ENCODE data around the gene ARHGEF9. TPM values are rescaled to one million over a fixed set of nuclear protein-coding genes. Genes with fewer than 3 reads are reported as not detected.

Gene ARHGEF9
- polyA plus RNA-seq, 1 donor from 2014 or later = 71.9 TPM

DNA sequence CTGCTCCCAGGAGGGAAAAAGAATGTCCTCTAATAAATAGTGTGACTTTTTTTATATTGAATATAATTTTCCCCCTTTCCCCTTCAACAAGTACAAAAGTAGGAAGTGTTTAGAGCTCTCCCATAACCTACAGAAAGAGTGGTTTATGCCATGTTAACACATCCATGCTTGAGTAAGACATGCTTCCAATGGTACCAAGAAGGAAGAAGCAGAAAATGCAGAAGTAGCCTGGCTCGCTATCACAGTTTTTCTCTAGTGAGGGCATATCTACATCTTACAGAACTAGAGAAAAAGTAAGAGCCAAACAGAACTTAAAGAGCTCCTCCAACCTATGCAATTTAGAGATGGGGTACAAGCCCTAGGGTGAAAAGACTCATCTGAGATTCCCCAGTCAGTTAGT, 82.5 kb downstream of the ARHGEF9 start:
- no peak overlapping the region for H2AFZ ChIP-seq (ENCODE audit: low read depth, low read length)
- H3K79me2 ChIP-seq (replicated peaks; ENCODE audit: insufficient read depth, low read length) = no peaks in the 10 kb centered on the region
- TF ChIP-seq, protein P1, sequence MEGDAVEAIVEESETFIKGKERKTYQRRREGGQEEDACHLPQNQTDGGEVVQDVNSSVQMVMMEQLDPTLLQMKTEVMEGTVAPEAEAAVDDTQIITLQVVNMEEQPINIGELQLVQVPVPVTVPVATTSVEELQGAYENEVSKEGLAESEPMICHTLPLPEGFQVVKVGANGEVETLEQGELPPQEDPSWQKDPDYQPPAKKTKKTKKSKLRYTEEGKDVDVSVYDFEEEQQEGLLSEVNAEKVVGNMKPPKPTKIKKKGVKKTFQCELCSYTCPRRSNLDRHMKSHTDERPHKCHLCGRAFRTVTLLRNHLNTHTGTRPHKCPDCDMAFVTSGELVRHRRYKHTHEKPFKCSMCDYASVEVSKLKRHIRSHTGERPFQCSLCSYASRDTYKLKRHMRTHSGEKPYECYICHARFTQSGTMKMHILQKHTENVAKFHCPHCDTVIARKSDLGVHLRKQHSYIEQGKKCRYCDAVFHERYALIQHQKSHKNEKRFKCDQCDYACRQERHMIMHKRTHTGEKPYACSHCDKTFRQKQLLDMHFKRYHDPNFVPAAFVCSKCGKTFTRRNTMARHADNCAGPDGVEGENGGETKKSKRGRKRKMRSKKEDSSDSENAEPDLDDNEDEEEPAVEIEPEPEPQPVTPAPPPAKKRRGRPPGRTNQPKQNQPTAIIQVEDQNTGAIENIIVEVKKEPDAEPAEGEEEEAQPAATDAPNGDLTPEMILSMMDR (IDR thresholded peaks at IDR 0.05; ENCODE audit: poor library complexity, severe bottlenecking) = no peak
- TF ChIP-seq SMC3 (conservative IDR thresholded peaks at IDR 0.05; ENCODE audit: poor library complexity) (no peak), EP300 (conservative IDR thresholded peaks at IDR 0.05; ENCODE audit: poor library complexity, severe bottlenecking) (no peak)
- no peak overlapping the region for H3K9ac ChIP-seq (ENCODE audit: low read length)
- H3K27me3 ChIP-seq (ENCODE audit: insufficient read depth, low read depth, low read length) = no peaks in the 10 kb centered on the region
- no peaks in the 10 kb centered on the region for H3F3A ChIP-seq (ENCODE audit: insufficient read depth, low read length, poor library complexity, severe bottlenecking)
- no peaks in the 10 kb centered on the region for H3K9me3 ChIP-seq (ENCODE audit: low read length)
- H3K4me3 ChIP-seq (ENCODE audit: low read length) = no peak overlapping the region
- H3K36me3 ChIP-seq (ENCODE audit: insufficient read depth, low read length) = no peaks in the 10 kb centered on the region
- H3K9me2 ChIP-seq (ENCODE audit: insufficient read depth, low read length) = no peaks in the 10 kb centered on the region
- H3K4me2 ChIP-seq (ENCODE audit: low read length) = no peak overlapping the region
- no peaks in the 10 kb centered on the region for H4K20me1 ChIP-seq (ENCODE audit: insufficient read depth)
- H3K27ac ChIP-seq (ENCODE audit: low read length) = no peak overlapping the region

DNA sequence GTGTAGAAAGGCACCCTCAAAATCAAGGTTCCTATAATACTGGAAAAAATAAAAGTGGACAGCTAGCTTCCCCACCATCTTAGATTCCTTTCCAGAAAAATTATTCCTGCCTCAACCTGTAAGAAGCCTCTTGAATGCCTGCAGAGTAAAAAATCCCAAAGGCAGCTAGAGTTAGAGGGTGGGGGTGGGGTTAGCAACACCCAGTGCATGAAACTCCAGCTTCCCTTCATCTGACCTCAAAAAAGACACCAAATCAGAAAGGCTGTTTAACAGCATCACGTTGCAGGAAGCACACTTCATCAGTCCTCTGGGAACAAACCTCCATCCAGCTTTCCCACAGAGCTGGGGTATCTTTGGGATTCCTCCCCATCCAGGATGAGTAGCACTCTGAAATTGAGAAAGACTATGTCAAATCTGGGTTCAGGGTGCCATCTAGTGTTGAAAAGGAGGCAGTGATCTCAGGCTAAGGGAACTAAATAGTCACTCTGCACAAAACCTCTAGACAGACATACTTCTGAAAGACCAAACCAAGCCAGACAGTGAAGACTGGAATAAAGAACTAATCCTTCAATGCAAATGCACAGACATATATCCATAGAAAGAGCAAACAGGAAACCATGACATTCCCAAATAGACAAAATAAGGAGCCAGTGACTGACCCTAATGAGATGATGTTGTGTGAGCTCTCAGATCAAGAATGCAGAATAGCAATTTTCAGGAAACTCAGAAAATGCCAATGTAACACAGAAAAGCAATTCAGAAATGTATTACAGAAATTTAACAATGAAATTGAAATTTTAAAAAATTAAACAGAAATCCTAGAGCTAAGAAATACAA, 97.9 kb downstream of the ARHGEF9 start:
- Histone ChIP-seq H3K36me3 (ENCODE audit: insufficient read depth, low read length) (no peaks in the 10 kb centered on the region), H3K9ac (ENCODE audit: low read length) (no peak overlapping the region), H3K4me3 (ENCODE audit: low read length) (no peak overlapping the region), H3K79me2 (replicated peaks; ENCODE audit: insufficient read depth, low read length) (peaks cover 3% of the 10 kb centered on the region), H3F3A (ENCODE audit: insufficient read depth, low read length, poor library complexity, severe bottlenecking) (no peaks in the 10 kb centered on the region), H3K9me2 (ENCODE audit: insufficient read depth, low read length) (no peaks in the 10 kb centered on the region), H4K20me1 (ENCODE audit: insufficient read depth) (no peaks in the 10 kb centered on the region), H3K27me3 (ENCODE audit: insufficient read depth, low read depth, low read length) (no peaks in the 10 kb centered on the region), H3K27ac (ENCODE audit: low read length) (no peak overlapping the region), H3K9me3 (ENCODE audit: low read length) (no peaks in the 10 kb centered on the region), H3K4me2 (ENCODE audit: low read length) (no peak overlapping the region), H2AFZ (ENCODE audit: low read depth, low read length) (no peak overlapping the region)
- TF ChIP-seq, protein P1 (IDR thresholded peaks at IDR 0.05; ENCODE audit: poor library complexity, severe bottlenecking) = peak; percentile 34
- TF ChIP-seq, protein P2, sequence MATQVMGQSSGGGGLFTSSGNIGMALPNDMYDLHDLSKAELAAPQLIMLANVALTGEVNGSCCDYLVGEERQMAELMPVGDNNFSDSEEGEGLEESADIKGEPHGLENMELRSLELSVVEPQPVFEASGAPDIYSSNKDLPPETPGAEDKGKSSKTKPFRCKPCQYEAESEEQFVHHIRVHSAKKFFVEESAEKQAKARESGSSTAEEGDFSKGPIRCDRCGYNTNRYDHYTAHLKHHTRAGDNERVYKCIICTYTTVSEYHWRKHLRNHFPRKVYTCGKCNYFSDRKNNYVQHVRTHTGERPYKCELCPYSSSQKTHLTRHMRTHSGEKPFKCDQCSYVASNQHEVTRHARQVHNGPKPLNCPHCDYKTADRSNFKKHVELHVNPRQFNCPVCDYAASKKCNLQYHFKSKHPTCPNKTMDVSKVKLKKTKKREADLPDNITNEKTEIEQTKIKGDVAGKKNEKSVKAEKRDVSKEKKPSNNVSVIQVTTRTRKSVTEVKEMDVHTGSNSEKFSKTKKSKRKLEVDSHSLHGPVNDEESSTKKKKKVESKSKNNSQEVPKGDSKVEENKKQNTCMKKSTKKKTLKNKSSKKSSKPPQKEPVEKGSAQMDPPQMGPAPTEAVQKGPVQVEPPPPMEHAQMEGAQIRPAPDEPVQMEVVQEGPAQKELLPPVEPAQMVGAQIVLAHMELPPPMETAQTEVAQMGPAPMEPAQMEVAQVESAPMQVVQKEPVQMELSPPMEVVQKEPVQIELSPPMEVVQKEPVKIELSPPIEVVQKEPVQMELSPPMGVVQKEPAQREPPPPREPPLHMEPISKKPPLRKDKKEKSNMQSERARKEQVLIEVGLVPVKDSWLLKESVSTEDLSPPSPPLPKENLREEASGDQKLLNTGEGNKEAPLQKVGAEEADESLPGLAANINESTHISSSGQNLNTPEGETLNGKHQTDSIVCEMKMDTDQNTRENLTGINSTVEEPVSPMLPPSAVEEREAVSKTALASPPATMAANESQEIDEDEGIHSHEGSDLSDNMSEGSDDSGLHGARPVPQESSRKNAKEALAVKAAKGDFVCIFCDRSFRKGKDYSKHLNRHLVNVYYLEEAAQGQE (IDR thresholded peaks at IDR 0.05; ENCODE audit: borderline replicate concordance) = no peak
- TF ChIP-seq EP300 (conservative IDR thresholded peaks at IDR 0.05; ENCODE audit: poor library complexity, severe bottlenecking) (no peak), RAD21 (conservative IDR thresholded peaks at IDR 0.05) (peak; percentile 27), TAF1 (IDR thresholded peaks at IDR 0.05; ENCODE audit: low read depth) (no peak)

All from neural cell (in vitro differentiated cells).